ENCODE measurements around the gene NCOA3.
"Not testable (repeated sequence)": the region's sequence is repeated elsewhere in the genome, so short reads cannot be mapped to it uniquely, and the experiment has no call there.

Gene NCOA3

DNA sequence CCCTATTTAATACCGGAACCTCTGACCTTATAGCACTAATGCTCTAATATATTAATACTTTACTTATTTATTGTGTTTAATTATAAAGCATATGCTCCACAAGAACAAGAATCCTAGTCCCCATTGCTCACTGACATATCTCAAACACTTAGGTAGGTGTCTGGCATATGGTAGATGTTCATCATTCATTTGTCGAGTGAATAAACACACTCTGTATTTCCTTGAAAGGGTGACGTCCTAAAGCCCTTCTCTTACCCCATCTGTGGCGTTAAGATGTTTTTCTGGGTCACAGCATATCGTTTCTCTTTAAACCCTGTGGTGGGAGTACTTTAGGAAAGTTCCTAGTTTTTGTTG, 45.3 kb downstream of the NCOA3 start:
- no peak overlapping the region for H3K4me3 ChIP-seq (ENCODE audit: low read depth, low read length)
- TF ChIP-seq, protein P1, sequence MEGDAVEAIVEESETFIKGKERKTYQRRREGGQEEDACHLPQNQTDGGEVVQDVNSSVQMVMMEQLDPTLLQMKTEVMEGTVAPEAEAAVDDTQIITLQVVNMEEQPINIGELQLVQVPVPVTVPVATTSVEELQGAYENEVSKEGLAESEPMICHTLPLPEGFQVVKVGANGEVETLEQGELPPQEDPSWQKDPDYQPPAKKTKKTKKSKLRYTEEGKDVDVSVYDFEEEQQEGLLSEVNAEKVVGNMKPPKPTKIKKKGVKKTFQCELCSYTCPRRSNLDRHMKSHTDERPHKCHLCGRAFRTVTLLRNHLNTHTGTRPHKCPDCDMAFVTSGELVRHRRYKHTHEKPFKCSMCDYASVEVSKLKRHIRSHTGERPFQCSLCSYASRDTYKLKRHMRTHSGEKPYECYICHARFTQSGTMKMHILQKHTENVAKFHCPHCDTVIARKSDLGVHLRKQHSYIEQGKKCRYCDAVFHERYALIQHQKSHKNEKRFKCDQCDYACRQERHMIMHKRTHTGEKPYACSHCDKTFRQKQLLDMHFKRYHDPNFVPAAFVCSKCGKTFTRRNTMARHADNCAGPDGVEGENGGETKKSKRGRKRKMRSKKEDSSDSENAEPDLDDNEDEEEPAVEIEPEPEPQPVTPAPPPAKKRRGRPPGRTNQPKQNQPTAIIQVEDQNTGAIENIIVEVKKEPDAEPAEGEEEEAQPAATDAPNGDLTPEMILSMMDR (IDR thresholded peaks at IDR 0.05; ENCODE audit: control insufficient read depth, extremely low read depth, insufficient read depth) = no peak
- DNase-seq (ENCODE audit: low read depth) = no peak

DNA sequence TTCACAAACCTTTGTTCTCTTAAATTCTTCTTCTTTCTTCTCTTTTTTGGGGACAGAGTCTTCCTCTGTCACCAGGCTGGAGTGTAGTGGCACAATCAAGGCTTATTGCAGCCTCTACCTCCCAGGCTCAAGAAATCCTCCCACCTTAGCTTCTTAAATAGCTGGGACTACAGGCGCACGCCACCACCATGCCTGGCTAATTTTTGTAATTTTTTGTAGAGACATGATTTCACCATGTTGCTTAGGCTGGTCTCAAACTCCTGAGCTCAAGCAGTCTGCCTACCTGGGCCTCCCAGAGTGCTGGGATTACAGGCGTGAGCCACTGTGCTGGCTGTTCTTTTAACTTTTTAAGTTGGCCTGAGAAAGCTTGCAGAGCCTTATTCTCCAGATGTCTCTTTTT, 48.0 kb downstream of the NCOA3 start:
- no peak for DNase-seq (ENCODE audit: low read depth)
- no peak overlapping the region for H3K4me3 ChIP-seq (ENCODE audit: low read depth, low read length)
- TF ChIP-seq, protein P1 (IDR thresholded peaks at IDR 0.05; ENCODE audit: control insufficient read depth, extremely low read depth, insufficient read depth) = no peak

DNA sequence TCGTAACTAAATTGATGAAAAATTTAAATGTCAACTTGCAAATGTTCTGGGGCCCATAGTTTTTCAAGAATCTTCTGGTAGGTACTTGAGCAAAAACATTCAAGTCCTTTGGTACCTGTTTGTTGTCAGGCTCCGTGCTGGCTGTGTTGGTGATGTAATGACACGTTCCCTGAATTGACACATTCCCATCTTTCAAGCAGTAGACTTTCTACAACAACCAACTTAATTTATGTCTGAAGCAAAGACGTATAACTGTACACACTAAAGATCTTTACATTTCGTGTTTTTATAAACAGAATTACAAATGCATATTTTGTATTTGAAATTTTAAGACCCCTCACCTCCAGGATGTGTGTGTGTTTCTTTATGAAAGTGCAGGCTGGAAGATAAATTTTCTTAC, 49.5 kb downstream of the NCOA3 start:
- no peak for DNase-seq (ENCODE audit: low read depth)
- H3K4me3 ChIP-seq (ENCODE audit: low read depth, low read length) = no peak overlapping the region
- TF ChIP-seq, protein P1 (IDR thresholded peaks at IDR 0.05; ENCODE audit: control insufficient read depth, extremely low read depth, insufficient read depth) = no peak

DNA sequence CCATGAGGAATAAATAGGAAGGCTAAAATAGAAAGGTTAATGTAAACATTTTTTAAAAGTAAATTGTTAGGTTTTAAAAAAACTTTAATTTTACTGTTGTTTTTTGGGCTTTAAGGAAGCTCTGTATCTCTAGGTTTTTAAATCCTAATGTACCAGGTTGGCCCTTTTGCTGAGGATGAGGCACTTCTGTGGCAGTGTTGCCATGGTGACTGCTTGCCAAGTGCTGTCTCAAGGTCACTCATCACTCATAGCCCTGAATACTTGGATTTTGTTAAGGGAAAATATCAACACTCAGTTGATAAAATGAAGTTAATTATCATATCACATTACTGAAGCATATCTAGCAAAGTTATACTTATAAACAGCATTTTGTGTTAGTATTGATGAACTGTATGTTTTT, 50.2 kb downstream of the NCOA3 start:
- no peak for DNase-seq (ENCODE audit: low read depth)
- H3K4me3 ChIP-seq (ENCODE audit: low read depth, low read length) = no peak overlapping the region
- TF ChIP-seq, protein P1 (IDR thresholded peaks at IDR 0.05; ENCODE audit: control insufficient read depth, extremely low read depth, insufficient read depth) = no peak

DNA sequence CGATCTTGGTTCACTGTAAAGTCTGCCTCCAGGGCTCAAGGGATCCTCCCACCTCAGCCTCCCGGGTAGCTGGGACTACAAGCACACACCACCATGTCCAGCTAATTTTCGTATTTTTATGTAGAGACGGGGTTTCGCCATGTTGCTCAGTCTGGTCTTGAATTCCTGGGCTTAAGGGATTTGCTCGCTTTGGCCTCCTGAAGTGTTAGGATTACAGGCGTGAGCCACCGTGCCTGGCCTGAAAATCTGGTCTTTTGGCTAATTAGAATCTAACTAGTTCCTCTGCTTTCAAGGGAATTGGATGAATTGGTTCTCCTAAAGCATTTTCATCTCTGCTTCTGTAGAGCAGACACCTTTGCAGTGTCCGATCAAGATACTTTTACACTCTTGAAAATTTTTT, 51.3 kb downstream of the NCOA3 start:
- TF ChIP-seq, protein P1 (IDR thresholded peaks at IDR 0.05; ENCODE audit: control insufficient read depth, extremely low read depth, insufficient read depth) = no peak
- H3K4me3 ChIP-seq (ENCODE audit: low read depth, low read length) = no peak overlapping the region

DNA sequence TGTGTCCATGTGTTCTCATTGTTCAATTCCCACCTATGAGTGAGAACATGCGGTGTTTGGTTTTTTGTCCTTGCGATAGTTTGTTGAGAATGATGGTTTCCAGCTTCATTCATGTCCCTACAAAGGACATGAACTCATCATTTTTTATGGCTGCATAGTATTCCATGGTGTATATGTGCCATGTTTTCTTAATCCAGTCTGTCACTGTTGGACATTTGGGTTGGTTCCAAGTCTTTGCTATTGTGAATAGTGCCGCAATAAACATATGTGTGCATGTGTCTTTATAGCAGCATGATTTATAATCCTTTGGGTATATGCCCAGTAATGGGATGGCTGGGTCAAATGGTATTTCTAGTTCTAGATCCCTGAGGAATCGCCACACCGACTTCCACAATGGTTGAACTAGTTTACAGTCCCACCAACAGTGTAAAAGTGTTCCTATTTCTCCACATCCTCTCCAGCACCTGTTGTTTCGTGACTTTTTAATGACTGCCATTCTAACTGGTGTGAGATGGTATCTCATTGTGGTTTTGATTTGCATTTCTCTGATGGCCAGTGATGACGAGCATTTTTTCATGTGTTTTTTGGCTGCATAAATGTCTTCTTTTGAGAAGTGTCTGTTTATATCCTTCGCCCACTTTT, 52.0 kb downstream of the NCOA3 start:
- DNase-seq (ENCODE audit: low read depth); H3K4me3 ChIP-seq (ENCODE audit: low read depth, low read length): not testable (repeated sequence)

More for the DNA sequence above, 51.3 kb downstream of the NCOA3 start:
- no peak for DNase-seq (ENCODE audit: low read depth)

DNA sequence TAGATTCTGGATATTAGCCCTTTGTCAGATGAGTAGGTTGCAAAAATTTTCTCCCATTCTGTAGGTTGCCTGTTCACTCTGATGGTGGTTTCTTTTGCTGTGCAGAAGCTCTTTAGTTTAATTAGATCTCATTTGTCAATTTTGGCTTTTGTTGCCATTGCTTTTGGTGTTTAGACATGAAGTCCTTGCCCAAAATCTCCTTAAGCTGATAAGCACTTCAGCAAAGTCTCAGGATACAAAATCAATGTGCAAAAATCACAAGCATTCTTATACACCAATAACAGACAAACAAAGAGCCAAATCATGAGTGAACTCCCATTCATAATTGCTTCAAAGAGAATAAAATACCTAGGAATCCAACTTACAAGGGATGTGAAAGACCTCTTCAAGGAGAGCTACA, 52.6 kb downstream of the NCOA3 start:
- H3K4me3 ChIP-seq (ENCODE audit: low read depth, low read length); DNase-seq (ENCODE audit: low read depth): not testable (repeated sequence)

DNA sequence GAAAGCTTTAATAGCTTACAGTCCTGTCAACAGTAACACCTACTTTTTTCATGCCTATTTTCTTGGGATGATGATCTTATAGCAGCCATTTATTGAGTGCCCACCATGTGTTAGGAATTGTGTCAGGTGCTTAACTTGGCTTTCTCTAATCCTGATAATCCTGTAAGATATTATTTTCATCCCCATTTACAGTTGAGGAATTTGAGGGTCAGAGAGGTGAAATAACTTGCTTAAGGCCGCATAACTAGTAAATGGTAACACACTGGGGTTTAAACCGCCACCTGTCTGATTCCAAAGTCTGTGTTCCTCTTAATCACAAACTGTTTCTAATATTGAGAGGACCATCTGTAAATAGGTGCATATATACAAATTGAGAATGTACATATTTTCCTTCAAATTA, 55.5 kb downstream of the NCOA3 start:
- no peak for DNase-seq (ENCODE audit: low read depth)

More for the DNA sequence above, 55.5 kb downstream of the NCOA3 start:
- TF ChIP-seq, protein P1 (IDR thresholded peaks at IDR 0.05; ENCODE audit: control insufficient read depth, extremely low read depth, insufficient read depth) = no peak
- H3K4me3 ChIP-seq (ENCODE audit: low read depth, low read length) = no peak overlapping the region
